Fibroblast of gingiva (primary cell): ENCODE data around the gene CDR2.
"Not testable (repeated sequence)": the region's sequence is repeated elsewhere in the genome, so short reads cannot be mapped to it uniquely, and the experiment has no call there.

Experiments
- DNase-seq: peaks from one replicate; pipeline ENCODE4 v3.0.0-alpha.2; 2011; ENCODE audit warnings: low read depth

CDR2 gene

GRCh38 chr16:22375963-22376640 is 1.7 kb upstream of the CDR2 start:
- DNase-seq = no peak

DNA sequence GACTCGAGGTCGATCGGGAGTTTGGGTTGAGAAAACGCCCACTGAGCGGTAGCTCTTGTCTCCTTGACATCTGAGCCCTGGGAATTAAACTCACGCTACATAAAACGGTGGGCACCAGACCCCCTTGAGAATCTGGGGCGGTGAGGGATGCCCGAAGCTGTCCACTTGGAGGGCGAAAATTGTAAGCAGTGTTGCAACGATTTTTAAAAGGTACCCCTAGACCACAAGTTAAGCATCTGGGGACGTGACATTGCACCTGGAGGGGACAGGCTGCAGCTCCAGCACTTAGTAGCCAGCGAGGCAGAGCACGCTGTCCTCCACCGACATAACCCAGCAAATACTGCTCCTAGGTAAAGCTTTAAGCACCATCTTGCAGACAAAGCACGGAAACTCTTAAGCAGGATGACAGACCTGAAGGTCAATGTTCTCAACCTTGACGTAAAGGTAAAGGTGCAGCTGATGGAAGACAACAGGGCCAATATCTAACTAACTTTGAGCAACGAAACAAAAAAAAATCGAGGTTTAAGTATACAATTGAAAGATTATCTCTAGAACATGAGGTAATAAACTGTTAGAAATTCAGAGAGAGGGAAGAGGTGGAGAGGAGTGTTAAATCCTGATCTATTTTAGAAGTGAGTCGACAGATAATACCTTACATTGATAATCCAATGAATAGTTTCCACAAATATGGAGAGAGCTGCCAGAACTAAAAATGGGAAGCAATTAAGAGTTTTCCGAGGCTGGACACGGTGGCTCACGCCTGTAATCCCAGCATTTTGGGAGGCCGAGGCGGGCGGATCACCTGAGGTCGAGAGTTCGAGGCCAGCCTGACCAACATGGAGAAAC is 921 bp upstream of the CDR2 start:
- no peak for DNase-seq

DNA sequence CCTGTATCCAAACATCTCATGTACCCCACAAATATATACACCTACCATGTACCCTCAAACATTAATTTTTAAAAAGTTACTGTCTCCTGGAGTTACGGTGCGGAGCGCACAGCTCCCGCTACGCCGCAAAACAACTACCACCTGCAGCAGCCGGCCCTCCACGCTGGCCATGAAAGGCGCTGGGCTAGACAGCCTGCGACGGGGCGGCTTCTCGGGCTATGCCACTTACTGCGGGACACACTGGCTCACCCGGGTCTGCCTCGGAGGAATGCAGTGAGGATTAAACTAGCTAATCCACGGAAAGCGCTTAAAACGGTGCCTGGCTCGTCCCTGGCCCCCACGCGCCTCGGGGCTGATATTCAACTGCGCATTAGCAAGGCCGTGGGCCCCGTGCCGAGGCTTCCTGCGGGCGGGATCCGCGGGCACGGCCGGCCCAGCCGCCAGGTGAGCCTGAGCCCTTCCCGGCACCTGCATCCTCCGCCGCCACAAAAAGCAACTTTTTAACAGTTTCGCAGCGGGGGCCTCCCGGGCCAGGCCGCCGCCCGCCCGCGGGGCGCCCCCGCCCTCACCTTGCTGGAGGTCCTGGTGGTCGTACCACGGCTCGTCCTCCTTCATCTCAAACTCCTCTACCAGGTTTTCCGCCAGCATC is 633 bp downstream of the CDR2 start:
- peak; percentile 10 for DNase-seq

GRCh38 chr16:22372882-22373661 is 1.3 kb downstream of the CDR2 start:
- no peak for DNase-seq

DNA sequence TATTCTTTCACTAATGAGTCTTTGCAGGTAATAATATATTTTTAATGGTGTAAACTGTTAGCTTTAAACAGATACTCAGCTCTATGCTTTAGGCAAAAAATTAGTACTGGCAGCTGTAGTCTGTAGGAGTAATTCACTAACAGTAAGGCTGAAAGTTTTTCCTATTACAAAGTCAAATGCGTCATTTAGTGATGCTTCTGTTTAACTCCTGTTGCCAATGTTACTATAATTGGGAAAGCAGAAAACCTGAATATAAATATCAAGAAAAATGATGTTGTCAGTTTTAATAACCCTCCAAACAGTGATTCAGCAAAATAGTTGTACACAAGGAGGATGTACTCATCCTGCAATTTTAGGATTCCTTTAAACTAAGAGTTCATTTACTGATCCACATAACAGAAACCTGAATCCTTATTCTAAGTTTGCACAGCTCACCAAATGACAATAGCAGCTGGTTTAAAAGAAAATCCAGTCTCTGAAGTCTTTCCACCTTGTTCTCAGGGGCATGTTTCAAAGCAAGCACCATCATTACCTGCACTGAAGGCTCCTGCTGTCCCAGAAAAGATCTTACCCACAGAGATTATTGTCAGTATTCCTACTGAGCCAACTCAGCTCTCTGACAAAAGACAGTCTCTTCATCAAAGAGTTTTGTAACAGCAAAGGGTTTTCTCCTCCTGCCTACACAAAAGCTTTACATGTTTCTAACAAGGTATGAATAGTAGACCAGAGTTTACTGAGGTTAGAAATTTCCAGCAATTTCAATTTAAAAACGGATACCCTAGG is 4.2 kb downstream of the CDR2 start:
- peak; percentile 90 for DNase-seq

DNA sequence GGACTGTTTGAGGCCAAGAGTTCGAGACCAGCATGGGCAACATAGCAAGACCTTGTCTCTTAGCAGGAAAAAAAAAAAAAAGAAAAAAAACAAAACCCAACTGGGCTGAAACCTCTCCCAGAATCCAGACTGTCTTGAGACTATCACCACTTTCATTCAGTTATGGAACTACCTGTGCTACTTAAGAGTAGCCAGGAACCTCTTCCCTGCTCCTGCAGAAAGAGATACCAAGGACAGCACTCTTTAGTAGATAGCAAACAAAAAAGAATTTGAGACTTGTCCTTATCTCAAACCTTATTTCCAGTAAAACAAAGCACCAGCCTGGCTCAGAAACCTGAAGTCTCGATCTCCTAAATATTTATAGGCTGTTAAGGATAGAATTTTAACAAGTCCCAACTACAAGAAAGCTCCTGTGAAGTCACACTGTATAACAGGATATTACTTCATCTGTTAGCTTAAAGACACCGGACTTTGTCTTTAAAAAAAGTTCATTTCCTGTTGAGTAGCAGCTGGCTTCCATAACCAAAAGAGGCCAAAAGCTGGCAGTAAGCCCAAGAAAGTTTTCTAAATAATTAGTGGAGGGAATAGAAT is 5.1 kb downstream of the CDR2 start:
- DNase-seq = peak; percentile 58

DNA sequence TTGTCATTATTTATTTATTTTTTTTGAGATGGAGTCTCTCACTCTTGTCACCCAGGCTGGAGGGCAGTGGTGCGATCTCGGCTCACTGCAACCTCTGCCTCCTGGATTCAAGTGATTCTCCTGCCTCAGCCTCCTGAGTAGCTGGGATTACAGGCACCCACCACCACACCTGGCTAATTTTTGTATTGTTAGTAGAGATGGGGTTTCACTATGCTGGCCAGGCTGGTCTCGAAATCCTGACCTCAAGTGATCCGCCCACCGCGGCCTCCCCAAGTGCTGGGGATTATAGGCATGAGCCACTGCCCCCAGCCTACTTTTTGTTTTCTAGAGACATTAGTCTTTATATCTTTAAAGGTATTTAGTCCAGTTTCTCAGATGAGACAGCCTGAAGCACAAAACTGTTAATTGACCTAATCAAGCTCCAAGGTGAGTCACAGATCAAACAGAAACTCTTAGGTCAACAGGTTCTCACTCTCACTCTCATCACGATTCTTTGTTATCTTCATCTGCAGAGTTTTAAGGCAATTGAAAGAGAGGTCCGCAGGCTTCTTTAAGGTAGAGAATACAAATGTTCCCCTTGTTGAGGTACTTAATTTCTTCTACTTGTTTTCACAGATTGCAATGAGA is 6.1 kb downstream of the CDR2 start:
- DNase-seq = not testable (repeated sequence)

GRCh38 chr16:22366889-22367288 is 7.5 kb downstream of the CDR2 start:
- DNase-seq = no peak

GRCh38 chr16:22366371-22366770 is 8.0 kb downstream of the CDR2 start:
- no peak for DNase-seq

DNA sequence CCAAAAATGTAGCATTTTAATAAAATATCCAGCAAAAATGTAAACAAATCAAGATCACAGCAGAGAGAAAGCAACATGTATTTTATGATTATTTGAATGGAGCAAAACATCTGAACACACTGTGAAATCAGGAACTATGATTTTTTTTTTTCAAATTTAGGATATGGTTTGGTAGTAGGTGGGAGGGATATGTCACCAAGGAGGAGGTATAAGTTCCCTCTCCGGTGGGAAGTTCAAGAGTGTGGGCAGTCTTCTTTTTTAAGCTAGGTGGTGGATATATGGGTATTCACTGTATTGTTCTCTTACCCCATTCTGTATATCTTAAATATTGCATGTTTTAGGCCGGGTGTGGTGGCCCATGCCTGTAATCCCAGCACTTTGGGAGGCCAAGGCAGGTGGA is 10.2 kb downstream of the CDR2 start:
- DNase-seq = no peak

- no peak for DNase-seq
These were observed 13.3 kb downstream of the CDR2 start for GRCh38 chr16:22360963-22361659.

DNA sequence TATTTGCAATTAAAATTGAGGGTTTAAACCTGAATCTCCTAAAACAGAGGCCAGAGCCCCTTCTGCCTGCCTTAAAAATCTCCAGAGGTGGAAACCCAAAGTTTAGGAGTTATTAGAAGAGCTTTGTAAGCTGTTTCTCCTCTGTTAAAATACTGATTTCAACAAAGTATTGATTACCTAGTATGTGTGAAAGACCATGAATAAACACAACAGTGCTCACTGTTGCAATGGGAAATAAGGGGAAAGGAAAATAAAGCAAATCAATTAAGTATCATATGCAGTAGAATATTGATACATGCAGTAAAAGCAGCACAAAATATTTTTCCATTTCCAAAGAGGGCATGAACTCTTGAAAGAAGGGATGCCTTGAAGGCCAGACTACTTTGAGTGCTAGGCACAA is 14.7 kb downstream of the CDR2 start:
- DNase-seq = no peak

GRCh38 chr16:22358000-22358399 is 16.4 kb downstream of the CDR2 start:
- no peak for DNase-seq

DNA sequence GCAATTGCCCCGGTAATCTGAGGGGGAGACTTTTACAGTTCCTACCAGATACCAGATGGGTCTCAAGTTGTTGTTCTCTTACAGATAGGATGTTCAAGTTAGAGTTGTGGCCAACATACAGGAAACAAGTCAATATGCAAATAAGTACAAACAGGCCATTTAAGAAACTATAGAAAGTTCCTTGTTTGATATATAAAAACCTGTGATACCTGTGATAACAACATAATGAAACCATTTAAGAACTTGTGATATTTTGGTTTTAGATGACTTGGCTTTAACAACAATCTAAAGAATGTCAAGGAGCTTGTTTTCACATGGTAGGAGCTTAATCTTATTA is 16.8 kb downstream of the CDR2 start:
- no peak for DNase-seq

GRCh38 chr16:22356930-22357634 is 17.3 kb downstream of the CDR2 start:
- DNase-seq = no peak

DNA sequence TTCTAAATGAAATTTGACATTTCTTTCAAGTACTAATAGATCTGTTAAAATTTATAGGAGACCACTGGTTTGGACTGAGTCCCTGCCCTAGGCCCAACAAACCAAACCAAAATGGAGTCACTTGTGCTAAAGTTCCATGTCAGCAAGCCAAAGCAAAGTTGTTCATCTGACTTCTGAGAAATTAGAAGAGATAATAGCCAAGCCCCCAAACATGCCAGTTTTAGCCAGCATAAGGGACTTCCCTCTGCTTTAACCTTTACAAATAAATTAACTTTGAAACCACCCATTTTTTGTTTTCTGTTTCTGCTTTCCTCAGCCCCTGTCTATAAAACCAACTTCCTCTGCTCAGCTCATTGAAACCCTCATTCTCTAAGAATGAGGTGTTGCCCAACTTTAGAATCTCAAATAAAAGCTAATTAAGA is 18.9 kb downstream of the CDR2 start:
- no peak for DNase-seq

DNA sequence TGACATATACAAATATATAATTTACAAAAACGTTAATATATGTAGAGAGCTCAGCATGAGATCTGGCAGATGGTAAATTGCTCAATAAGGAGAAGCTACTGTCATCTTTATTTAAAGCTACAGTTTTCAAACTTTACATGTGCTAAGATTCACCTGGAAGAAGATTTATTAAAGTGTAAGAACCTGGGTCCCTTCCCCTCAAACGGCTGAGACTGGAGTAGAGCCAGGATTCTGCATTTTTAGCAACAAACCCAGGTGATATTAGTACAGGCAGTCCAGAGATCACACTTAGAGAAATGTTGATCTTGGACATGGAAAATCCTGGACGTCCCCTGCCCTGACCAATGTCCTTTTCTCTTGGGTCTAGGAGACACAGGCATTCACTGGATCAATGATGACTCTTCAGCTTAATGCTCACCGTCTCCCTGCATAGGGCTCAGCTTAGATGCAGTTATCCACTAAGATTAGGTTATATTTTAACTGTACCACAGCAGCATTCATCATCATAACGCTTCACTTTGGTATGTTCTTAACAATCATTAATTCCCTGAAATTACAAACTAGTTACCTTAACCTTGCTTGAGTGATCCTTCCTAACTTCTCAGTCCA is 20.4 kb downstream of the CDR2 start:
- DNase-seq = no peak

DNA sequence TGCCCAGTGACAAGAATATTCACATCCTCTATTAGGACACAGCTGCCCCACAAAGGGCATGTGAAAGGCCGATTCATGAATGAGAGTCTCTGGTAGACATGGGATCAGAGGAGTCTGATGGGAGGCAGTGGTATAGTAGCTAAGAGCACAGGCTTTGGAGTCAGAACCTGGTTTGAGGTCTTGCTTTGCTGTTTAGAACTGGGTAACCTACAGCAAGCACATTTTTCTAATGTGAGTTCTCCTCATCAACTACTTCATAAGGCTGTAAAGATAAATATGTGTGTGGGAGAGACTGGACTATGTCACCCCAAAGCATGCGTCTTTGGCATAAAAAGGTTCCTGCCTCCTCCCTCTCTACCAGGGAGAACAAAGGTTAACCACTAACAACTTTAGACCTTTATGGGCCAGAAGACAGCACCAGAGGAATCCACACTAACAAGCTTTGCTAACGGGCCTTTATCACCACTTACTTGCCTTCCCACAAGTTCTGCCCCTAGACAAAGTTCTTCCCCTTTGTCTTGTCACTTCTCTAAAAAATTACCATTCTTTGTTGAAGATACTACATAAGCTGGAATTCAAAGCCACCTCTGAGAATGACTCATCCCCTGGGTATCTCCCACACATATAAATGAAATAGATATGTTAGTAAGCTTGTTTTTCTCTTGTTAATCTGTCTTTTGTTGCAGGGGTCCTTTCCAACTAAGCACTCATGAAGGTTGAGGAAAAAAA is 21.1 kb downstream of the CDR2 start:
- DNase-seq = peak; percentile 51
